ENCODE results near the gene PIGH. TPM values are rescaled to one million over a fixed set of nuclear protein-coding genes. Genes with fewer than 3 reads are reported as not detected.

PIGH gene
- total RNA-seq: 7.8 and 10.1 TPM in 2 replicates

GRCh38 chr14:67599698-67600561, at the start of gene PIGH:
Gene PIGH, minus strand, starts transcription at chr14:67600268. Its CDS starts 65 bp downstream, at chr14:67600203.

GRCh38 chr14:67619446-67620216, 19.6 kb upstream of the PIGH start, which contains the start of gene ARG2:
Gene ARG2, plus strand, starts transcription at chr14:67619920. Its CDS starts 58 bp downstream, at chr14:67619978.

Other genes starting within 250 kb of the PIGH start
- gene ATP6V1D, start 240.5 kb downstream of the PIGH start, total RNA-seq: 44.7 and 73.5 TPM in 2 replicates
- gene EIF2S1, start 239.9 kb downstream of the PIGH start, total RNA-seq: 175 and 302 TPM in 2 replicates
- gene PLEK2, start 188.1 kb downstream of the PIGH start, total RNA-seq: 1.1 and 4.7 TPM in 2 replicates
- gene TMEM229B, start 111.5 kb downstream of the PIGH start, total RNA-seq: 0.94 and 0.97 TPM in 2 replicates
- gene PLEKHH1, start 67.0 kb downstream of the PIGH start, total RNA-seq: 0.16 and 0.31 TPM in 2 replicates
- 15.7 and 21.6 TPM in 2 replicates for gene ARG2, start 19.7 kb upstream of the PIGH start, total RNA-seq
- gene VTI1B, start 74.4 kb upstream of the PIGH start, total RNA-seq: 37.6 and 67.3 TPM in 2 replicates
- 63.0 and 92.8 TPM in 2 replicates for gene RDH11, start 95.5 kb upstream of the PIGH start, total RNA-seq
- gene RDH12, start 101.6 kb upstream of the PIGH start, total RNA-seq: not detected in 2 replicates
- gene ZFYVE26, start 216.3 kb upstream of the PIGH start, total RNA-seq: 9.7 and 28.9 TPM in 2 replicates
- 8.7 and 23.2 TPM in 2 replicates for gene RAD51B, start 219.5 kb upstream of the PIGH start, total RNA-seq